ENCODE measurements around the gene TRIM45.

The TRIM45 gene

GRCh38 chr1:117087686-117088085, 33.9 kb downstream of the TRIM45 start:
- Histone ChIP-seq H3K27me3 (ENCODE audit: low read length) (no peaks in the 10 kb centered on the region), H3K27ac (ENCODE audit: low read depth, low read length) (no peak overlapping the region), H4K20me1 (ENCODE audit: low read depth, low read length) (no peaks in the 10 kb centered on the region), H3K9me3 (ENCODE audit: insufficient read depth, low read length) (no peaks in the 10 kb centered on the region), H3K4me3 (ENCODE audit: insufficient read depth, low read length, poor library complexity, severe bottlenecking) (no peak overlapping the region), H3F3A (ENCODE audit: insufficient read depth) (no peaks in the 10 kb centered on the region), H3K79me2 (ENCODE audit: insufficient read depth, low read length) (no peaks in the 10 kb centered on the region), H3K9me2 (replicated peaks; ENCODE audit: insufficient read depth, low read length) (no peaks in the 10 kb centered on the region), H3K36me3 (ENCODE audit: low read length) (peaks cover 63% of the 10 kb centered on the region), H3K4me2 (ENCODE audit: low read depth, low read length, poor library complexity, severe bottlenecking) (no peak overlapping the region), H2AFZ (ENCODE audit: low read depth, low read length, severe bottlenecking) (no peak overlapping the region), H3K9ac (ENCODE audit: low read length) (no peak overlapping the region)
- TF ChIP-seq EZH2phosphoT487 (conservative IDR thresholded peaks at IDR 0.05; ENCODE audit: low read length) = no peak
- TF ChIP-seq CTCF (IDR thresholded peaks at IDR 0.05; ENCODE audit: insufficient read depth, low read length, poor library complexity, severe bottlenecking) = no peak

GRCh38 chr1:117084231-117084630, 37.3 kb downstream of the TRIM45 start:
- Histone ChIP-seq H3K9ac (ENCODE audit: low read length) (no peak overlapping the region), H2AFZ (ENCODE audit: low read depth, low read length, severe bottlenecking) (no peak overlapping the region), H3F3A (ENCODE audit: insufficient read depth) (no peaks in the 10 kb centered on the region)

GRCh38 chr1:117079737-117080136, 41.8 kb downstream of the TRIM45 start:
- Histone ChIP-seq H3K36me3 (ENCODE audit: low read length) (peaks cover 46% of the 10 kb centered on the region; the same call in 1 of the 2 replicates), H3F3A (ENCODE audit: insufficient read depth) (no peaks in the 10 kb centered on the region), H3K4me3 (ENCODE audit: insufficient read depth, low read length, poor library complexity, severe bottlenecking) (no peak overlapping the region), H3K9me2 (replicated peaks; ENCODE audit: insufficient read depth, low read length) (no peaks in the 10 kb centered on the region), H3K79me2 (ENCODE audit: insufficient read depth, low read length) (no peaks in the 10 kb centered on the region), H3K9ac (ENCODE audit: low read length) (no peak overlapping the region), H2AFZ (ENCODE audit: low read depth, low read length, severe bottlenecking) (no peak overlapping the region), H4K20me1 (ENCODE audit: low read depth, low read length) (no peaks in the 10 kb centered on the region), H3K27me3 (ENCODE audit: low read length) (no peaks in the 10 kb centered on the region), H3K27ac (ENCODE audit: low read depth, low read length) (no peak overlapping the region), H3K4me2 (ENCODE audit: low read depth, low read length, poor library complexity, severe bottlenecking) (no peak overlapping the region), H3K9me3 (ENCODE audit: insufficient read depth, low read length) (no peaks in the 10 kb centered on the region)
- TF ChIP-seq EZH2phosphoT487 (conservative IDR thresholded peaks at IDR 0.05; ENCODE audit: low read length) (no peak), CTCF (IDR thresholded peaks at IDR 0.05; ENCODE audit: insufficient read depth, low read length, poor library complexity, severe bottlenecking) (no peak)

More at GRCh38 chr1:117084231-117084630, 37.3 kb downstream of the TRIM45 start:
- Histone ChIP-seq H3K36me3 (ENCODE audit: low read length) (peaks cover 46% of the 10 kb centered on the region; the same call in 1 of the 2 replicates), H3K27ac (ENCODE audit: low read depth, low read length) (no peak overlapping the region), H3K4me3 (ENCODE audit: insufficient read depth, low read length, poor library complexity, severe bottlenecking) (no peak overlapping the region), H3K4me2 (ENCODE audit: low read depth, low read length, poor library complexity, severe bottlenecking) (no peak overlapping the region), H4K20me1 (ENCODE audit: low read depth, low read length) (no peaks in the 10 kb centered on the region), H3K27me3 (ENCODE audit: low read length) (no peaks in the 10 kb centered on the region), H3K79me2 (ENCODE audit: insufficient read depth, low read length) (no peaks in the 10 kb centered on the region), H3K9me3 (ENCODE audit: insufficient read depth, low read length) (no peaks in the 10 kb centered on the region), H3K9me2 (replicated peaks; ENCODE audit: insufficient read depth, low read length) (no peaks in the 10 kb centered on the region)
- TF ChIP-seq EZH2phosphoT487 (conservative IDR thresholded peaks at IDR 0.05; ENCODE audit: low read length) (no peak), CTCF (IDR thresholded peaks at IDR 0.05; ENCODE audit: insufficient read depth, low read length, poor library complexity, severe bottlenecking) (no peak)

All from SU-DHL-6 (cell line).